ENCODE measurements around the gene MAPK10. TPM values are rescaled to one million over a fixed set of nuclear protein-coding genes. Genes with fewer than 3 reads are reported as not detected.

Gene MAPK10
- total and polyA plus RNA-seq, 2 of the 8 experiments (the other 6 are each of a cell fraction or from before 2014, with no cell fraction given), result 2.5 to 3.1 TPM

GRCh38 chr4:86306816-86307215 lies 53.0 kb downstream of the MAPK10 start (continued):
- no peak for TF ChIP-seq CHD7 (IDR thresholded peaks at IDR 0.05; ENCODE audit: insufficient replicate concordance, low read length)
- no peak for TF ChIP-seq PHF8 (conservative IDR thresholded peaks at IDR 0.05; ENCODE audit: low read depth, low read length)
- TF ChIP-seq SIN3A (conservative IDR thresholded peaks at IDR 0.05 in 1 of 2, IDR thresholded peaks at IDR 0.05 in 1 of 2; ENCODE audit: low read depth in 1 of 2, low read length in 2 of 2), result no peak
- TF ChIP-seq ASH2L (IDR thresholded peaks at IDR 0.05; ENCODE audit: low read length), result no peak
- TF ChIP-seq ATF3 (IDR thresholded peaks at IDR 0.05; ENCODE audit: insufficient read depth, low read depth, low read length), result no peak
- no peak for TF ChIP-seq TBP (IDR thresholded peaks at IDR 0.05; ENCODE audit: low read depth, low read length)
- no peak for TF ChIP-seq YY1 (IDR thresholded peaks at IDR 0.05; ENCODE audit: low read depth, low read length)
- no peak for TF ChIP-seq GABPA (IDR thresholded peaks at IDR 0.05; ENCODE audit: borderline replicate concordance, insufficient read depth, low read length)
- no peak for TF ChIP-seq EGR1 (IDR thresholded peaks at IDR 0.05; ENCODE audit: borderline replicate concordance, low read depth, low read length)
